OCI-LY7 (cell line): ENCODE results near the gene ADSS2. TPM values are rescaled to one million over a fixed set of nuclear protein-coding genes. Genes with fewer than 3 reads are reported as not detected.

ENCODE experiments used
- BruUV-seq: library from RNA; stranded (reverse); fragments of 400-500 nt; replicated peaks from 2 replicates; lab custom pipeline; 2021; lab: Mats Ljungman, UMichigan
- CTCF ChIA-PET: fragments of 300-600 bp; sonication (Branson Sonifier 250); formaldehyde crosslinking; loops from one replicate; lab custom pipeline; 2022; ENCODE audit warnings: antibody characterized with exemption; ENCODE audit not compliant: unreplicated experiment; lab: Charles Lee
- POLR2A ChIA-PET: fragments of 300-600 bp; sonication (Branson Sonifier 250); formaldehyde crosslinking; loops from one replicate; lab custom pipeline; 2022; ENCODE audit warnings: antibody characterized with exemption; lab: Charles Lee
- DNase-seq: peaks from one replicate; pipeline ENCODE4 v3.0.0-alpha.2; 2015; ENCODE audit warnings: low spot score
- H2AFZ ChIP-seq: fragments of 200-600 bp; sonication (generic), shearing (Covaris generic); 2 replicates; pipeline ENCODE4 v1.6.1; 2014; ENCODE audit warnings: mild to moderate bottlenecking, antibody characterized with exemption, low read length, moderate library complexity
- H3K27ac ChIP-seq: fragments of 200-600 bp; sonication (generic); 2 replicates; pipeline ENCODE4 v1.5.1; 2014; ENCODE audit warnings: mixed run types, low read depth, mild to moderate bottlenecking, moderate library complexity, low read length, inconsistent platforms; ENCODE audit not compliant: poor library complexity, severe bottlenecking
- H3K36me3 ChIP-seq: fragments of 200-600 bp; sonication (generic); 2 replicates; pipeline ENCODE4 v1.6.1; 2014; ENCODE audit warnings: mild to moderate bottlenecking, antibody characterized with exemption, low read length, moderate library complexity, mixed read lengths; ENCODE audit not compliant: insufficient read depth
- H3K4me1 ChIP-seq: fragments of 200-600 bp; sonication (generic); 2 replicates; pipeline ENCODE4 v1.5.1; 2014; ENCODE audit warnings: mild to moderate bottlenecking, low read length; ENCODE audit not compliant: insufficient read depth, poor library complexity, severe bottlenecking
- H3K4me2 ChIP-seq: fragments of 200-600 bp; sonication (generic); 2 replicates; pipeline ENCODE4 v1.6.1; 2014; ENCODE audit warnings: mild to moderate bottlenecking, low read length
- H3K4me3 ChIP-seq: fragments of 200-600 bp; sonication (generic); 2 replicates; pipeline ENCODE4 v1.5.1; 2014; ENCODE audit warnings: mild to moderate bottlenecking, low read depth, low read length; ENCODE audit not compliant: poor library complexity, severe bottlenecking
- H3K79me2 ChIP-seq: fragments of 200-600 bp; sonication (generic); 2 replicates; pipeline ENCODE4 v1.6.1; 2016; ENCODE audit warnings: low read depth, mild to moderate bottlenecking, low read length, moderate library complexity, mixed read lengths; ENCODE audit not compliant: insufficient read depth
- H3K9me2 ChIP-seq: fragments of 200-600 bp; sonication (generic); 2 replicates; pipeline ENCODE4 v1.6.1; 2016; ENCODE audit warnings: mild to moderate bottlenecking, low read length, mixed read lengths; ENCODE audit not compliant: insufficient read depth
- H3K9me3 ChIP-seq: fragments of 200-600 bp; sonication (generic); 2 replicates; pipeline ENCODE4 v1.6.1; 2014; ENCODE audit warnings: mild to moderate bottlenecking, mixed run types, low read length, mixed read lengths
- H4K20me1 ChIP-seq: fragments of 200-600 bp; sonication (generic); 2 replicates; pipeline ENCODE4 v1.6.1; 2014; ENCODE audit warnings: mild to moderate bottlenecking, antibody characterized with exemption, low read length, moderate library complexity, mixed read lengths; ENCODE audit not compliant: insufficient read depth
- EZH2phosphoT487 ChIP-seq: fragments of 200-600 bp; sonication (generic); IDR thresholded peaks from 2 replicates; pipeline ENCODE4 v1.6.1; 2018; ENCODE audit warnings: low read depth, borderline replicate concordance, mild to moderate bottlenecking, mixed run types, antibody characterized with exemption, low read length, moderate library complexity, mixed read lengths
- intact Hi-C: fragments of 100-400 bp; cut with micrococcal nuclease; formaldehyde crosslinking; loops from one replicate; pipeline ENCODE4 v1.10.0; 2022; ENCODE audit not compliant: unreplicated experiment
- total RNA-seq, 2 experiments: library from RNA; depleted of rRNA in 1 of 2; stranded (reverse); fragments of >200 nt in 1 of 2; shearing (Covaris generic) in 1 of 2; gene quantifications; 2 replicates each; pipeline ENCODE4 v1.2.3, GENCODE V29; 2014 to 2022
- TF ChIP-seq, protein P1 (sequence below): fragments of 200-600 bp; sonication (generic); conservative IDR thresholded peaks from 2 replicates; pipeline ENCODE4 v1.5.1; 2014; ENCODE audit warnings: mild to moderate bottlenecking, antibody characterized with exemption, low read length, moderate library complexity, mixed read lengths

ADSS2 gene
- total RNA-seq, 2 experiments from 2014 or later, result 35.2 to 54.6 TPM

DNA sequence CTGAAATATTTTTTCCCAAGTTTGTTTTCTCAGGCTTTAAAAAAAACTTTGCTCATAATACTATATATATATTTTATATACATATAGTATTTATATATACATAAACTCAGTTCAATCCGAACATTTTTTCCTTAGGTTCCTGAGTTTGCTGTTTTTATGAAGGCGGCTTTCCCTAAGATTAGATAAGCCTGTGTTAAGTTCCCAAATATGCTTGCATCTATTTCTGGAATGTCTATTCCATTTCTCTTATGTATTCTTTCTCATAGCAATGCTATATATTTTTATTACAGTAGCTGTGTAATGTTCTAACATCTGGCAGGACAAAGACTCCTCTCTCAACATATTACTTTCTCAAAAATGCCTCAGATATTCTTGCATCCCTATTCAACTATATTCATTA is 45.9 kb downstream of the ADSS2 start:
- Histone ChIP-seq H3K9me3 (peaks cover 14% of the 10 kb centered on the region; the same call in 1 of the 2 replicates), H4K20me1 (no peaks in the 10 kb centered on the region), H3K4me1 (no peaks in the 10 kb centered on the region), H3K4me3 (no peak overlapping the region), H3K36me3 (peaks cover 99% of the 10 kb centered on the region), H3K27ac (no peak overlapping the region), H3K4me2 (no peak overlapping the region), H3K79me2 (no peaks in the 10 kb centered on the region), H3K9me2 (no peaks in the 10 kb centered on the region; the same call in 1 of the 2 replicates), H2AFZ (no peak overlapping the region)
- ChIA-PET POLR2A (interaction anchor here (0.6 kb wide), 1 partner anchor 24 kb away, joined by 3 read pairs; no protein-coding TSS in a partner anchor), CTCF (no interaction called here)
- intact Hi-C loops, result no loop called here
- no peak for DNase-seq
- no TSS peak for BruUV-seq
- TF ChIP-seq, protein P1, sequence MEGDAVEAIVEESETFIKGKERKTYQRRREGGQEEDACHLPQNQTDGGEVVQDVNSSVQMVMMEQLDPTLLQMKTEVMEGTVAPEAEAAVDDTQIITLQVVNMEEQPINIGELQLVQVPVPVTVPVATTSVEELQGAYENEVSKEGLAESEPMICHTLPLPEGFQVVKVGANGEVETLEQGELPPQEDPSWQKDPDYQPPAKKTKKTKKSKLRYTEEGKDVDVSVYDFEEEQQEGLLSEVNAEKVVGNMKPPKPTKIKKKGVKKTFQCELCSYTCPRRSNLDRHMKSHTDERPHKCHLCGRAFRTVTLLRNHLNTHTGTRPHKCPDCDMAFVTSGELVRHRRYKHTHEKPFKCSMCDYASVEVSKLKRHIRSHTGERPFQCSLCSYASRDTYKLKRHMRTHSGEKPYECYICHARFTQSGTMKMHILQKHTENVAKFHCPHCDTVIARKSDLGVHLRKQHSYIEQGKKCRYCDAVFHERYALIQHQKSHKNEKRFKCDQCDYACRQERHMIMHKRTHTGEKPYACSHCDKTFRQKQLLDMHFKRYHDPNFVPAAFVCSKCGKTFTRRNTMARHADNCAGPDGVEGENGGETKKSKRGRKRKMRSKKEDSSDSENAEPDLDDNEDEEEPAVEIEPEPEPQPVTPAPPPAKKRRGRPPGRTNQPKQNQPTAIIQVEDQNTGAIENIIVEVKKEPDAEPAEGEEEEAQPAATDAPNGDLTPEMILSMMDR, result no peak
- TF ChIP-seq EZH2phosphoT487, result no peak

DNA sequence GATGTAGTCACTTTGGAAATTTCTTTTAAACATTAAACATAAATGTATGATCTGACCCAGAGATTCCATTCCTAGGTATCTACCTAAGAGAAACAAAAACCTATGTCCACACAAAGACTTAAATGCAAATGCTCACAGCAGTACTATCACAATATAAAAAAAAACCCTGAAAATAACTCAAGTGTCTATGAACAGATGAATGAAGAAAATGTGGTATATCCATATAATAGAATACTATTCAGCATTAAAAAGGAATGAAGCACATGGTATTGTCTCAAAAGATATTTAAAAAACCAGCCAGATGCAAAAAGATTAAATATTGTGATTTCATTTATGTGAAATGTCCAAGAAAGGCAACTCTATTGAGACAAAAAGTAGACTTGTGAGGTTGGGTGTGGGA is 48.3 kb downstream of the ADSS2 start:
- TF ChIP-seq EZH2phosphoT487, result no peak
- TF ChIP-seq, protein P1, result no peak
- CTCF ChIA-PET, result no interaction called here

GRCh38 chr1:244400974-244401373 is 50.7 kb downstream of the ADSS2 start:
- Histone ChIP-seq H3K9me2 (no peaks in the 10 kb centered on the region; the same call in 1 of the 2 replicates), H2AFZ (no peak overlapping the region), H3K79me2 (no peaks in the 10 kb centered on the region), H3K36me3 (peaks cover 52% of the 10 kb centered on the region), H3K4me3 (no peak overlapping the region), H3K4me1 (no peaks in the 10 kb centered on the region), H3K9me3 (peaks cover 14% of the 10 kb centered on the region; the same call in 1 of the 2 replicates), H4K20me1 (no peaks in the 10 kb centered on the region), H3K4me2 (no peak overlapping the region), H3K27ac (no peak overlapping the region)
- TF ChIP-seq EZH2phosphoT487, result no peak
- TF ChIP-seq, protein P1, result no peak
- CTCF ChIA-PET, result no interaction called here
- no peak for DNase-seq
- no TSS peak for BruUV-seq
- intact Hi-C loops, result no loop called here
- POLR2A ChIA-PET, result interaction anchor here (0.7 kb wide), 1 partner anchor 162 kb away, joined by 3 read pairs; no protein-coding TSS in a partner anchor

More for the DNA sequence above, 48.3 kb downstream of the ADSS2 start:
- Histone ChIP-seq H3K27ac (no peak overlapping the region), H3K36me3 (peaks cover 77% of the 10 kb centered on the region), H3K4me2 (no peak overlapping the region), H3K9me2 (no peaks in the 10 kb centered on the region; the same call in 1 of the 2 replicates), H3K79me2 (no peaks in the 10 kb centered on the region), H3K4me1 (no peaks in the 10 kb centered on the region), H2AFZ (no peak overlapping the region), H4K20me1 (no peaks in the 10 kb centered on the region), H3K4me3 (no peak overlapping the region), H3K9me3 (peaks cover 14% of the 10 kb centered on the region; the same call in 1 of the 2 replicates)
- BruUV-seq, result no TSS peak
- POLR2A ChIA-PET, result no interaction called here
- no peak for DNase-seq
- intact Hi-C loops, result no loop called here
